AG04449 (cell line): ENCODE measurements around the gene ADGRV1.

Source experiments
- CTCF ChIA-PET: fragments of 350-600 bp; formaldehyde crosslinking; extraction: SDS; loops from one replicate; lab custom pipeline; 2021; ENCODE audit warnings: antibody characterized with exemption; lab: Yijun Ruan, JAX
- POLR2A ChIA-PET: fragments of 400-600, 350-600 bp; formaldehyde crosslinking; extraction: SDS; loops from one replicate; lab custom pipeline; 2020; ENCODE audit warnings: antibody characterized with exemption, inconsistent platforms; lab: Yijun Ruan, JAX
- DNase-seq: peaks from one replicate; pipeline ENCODE4 v3.0.0-alpha.2; 2010; ENCODE audit warnings: low read depth, low spot score
- H3K4me3 ChIP-seq: 2 replicates; pipeline ENCODE4 v1.5.1; 2011; ENCODE audit warnings: low read depth, mild to moderate bottlenecking, control low read depth, low read length
- TF ChIP-seq, protein P1 (sequence below): IDR thresholded peaks from one replicate; pipeline ENCODE4 v1.5.1; 2011; ENCODE audit warnings: mild to moderate bottlenecking, moderate library complexity, low read length, control low read depth, inconsistent platforms; ENCODE audit not compliant: insufficient read depth; ENCODE audit errors: missing control alignments

The ADGRV1 gene

DNA sequence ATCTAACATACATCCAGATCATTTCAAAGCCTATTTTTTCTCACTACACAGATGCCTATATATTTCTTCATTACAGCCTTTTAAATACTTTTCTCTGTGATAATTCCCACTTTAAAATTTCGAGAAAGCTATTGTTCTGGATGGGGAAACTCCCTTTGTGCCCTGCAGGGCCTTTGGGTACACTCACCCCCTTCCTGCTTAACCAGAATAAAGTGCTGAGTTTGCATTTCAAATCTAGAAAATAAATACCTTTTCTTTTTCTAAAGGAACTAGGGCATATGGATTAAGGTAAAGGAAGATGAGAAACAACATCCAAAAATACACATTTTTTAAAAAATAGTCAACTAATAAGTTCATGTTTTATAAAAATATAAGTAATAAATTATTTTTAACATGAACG is 323.9 kb downstream of the ADGRV1 start:
- TF ChIP-seq, protein P1, sequence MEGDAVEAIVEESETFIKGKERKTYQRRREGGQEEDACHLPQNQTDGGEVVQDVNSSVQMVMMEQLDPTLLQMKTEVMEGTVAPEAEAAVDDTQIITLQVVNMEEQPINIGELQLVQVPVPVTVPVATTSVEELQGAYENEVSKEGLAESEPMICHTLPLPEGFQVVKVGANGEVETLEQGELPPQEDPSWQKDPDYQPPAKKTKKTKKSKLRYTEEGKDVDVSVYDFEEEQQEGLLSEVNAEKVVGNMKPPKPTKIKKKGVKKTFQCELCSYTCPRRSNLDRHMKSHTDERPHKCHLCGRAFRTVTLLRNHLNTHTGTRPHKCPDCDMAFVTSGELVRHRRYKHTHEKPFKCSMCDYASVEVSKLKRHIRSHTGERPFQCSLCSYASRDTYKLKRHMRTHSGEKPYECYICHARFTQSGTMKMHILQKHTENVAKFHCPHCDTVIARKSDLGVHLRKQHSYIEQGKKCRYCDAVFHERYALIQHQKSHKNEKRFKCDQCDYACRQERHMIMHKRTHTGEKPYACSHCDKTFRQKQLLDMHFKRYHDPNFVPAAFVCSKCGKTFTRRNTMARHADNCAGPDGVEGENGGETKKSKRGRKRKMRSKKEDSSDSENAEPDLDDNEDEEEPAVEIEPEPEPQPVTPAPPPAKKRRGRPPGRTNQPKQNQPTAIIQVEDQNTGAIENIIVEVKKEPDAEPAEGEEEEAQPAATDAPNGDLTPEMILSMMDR: no peak
- no peak for DNase-seq
- ChIA-PET POLR2A (no interaction called here), CTCF (interaction anchor here (2.0 kb wide), 1 partner anchor 16 kb away, joined by 8 read pairs; no protein-coding TSS in a partner anchor)
- no peak overlapping the region for H3K4me3 ChIP-seq

DNA sequence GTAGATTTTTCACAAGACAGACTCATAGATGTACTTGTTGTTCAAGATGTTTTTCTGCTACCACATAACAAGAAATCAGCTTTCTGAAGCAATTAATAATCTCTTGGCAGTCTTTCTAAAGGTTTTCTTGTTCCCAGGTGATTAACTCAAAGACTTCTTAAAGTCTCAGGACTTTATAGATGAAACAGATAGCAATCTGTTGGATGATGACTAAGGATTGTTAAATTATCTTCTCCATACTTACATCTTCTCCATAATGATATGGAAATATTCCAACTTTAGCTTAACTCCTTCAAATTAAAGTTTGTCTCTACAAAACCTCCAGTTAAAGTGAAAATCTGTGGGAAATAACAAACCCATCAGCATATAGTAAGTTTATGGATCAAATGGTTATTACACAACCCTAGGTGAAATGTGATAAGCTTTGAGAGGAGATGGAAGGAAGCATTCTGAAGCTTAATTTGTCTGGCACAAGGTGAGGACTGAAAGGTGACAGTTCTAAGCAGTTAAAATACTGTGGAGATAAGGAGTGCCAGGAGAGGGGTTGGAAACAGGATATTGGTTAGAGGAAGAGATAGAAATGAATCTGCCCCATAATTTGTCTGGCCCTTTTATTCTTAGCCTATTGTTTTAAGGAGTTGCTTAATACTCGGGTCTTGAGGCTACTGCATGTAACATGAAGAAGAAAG is 326.7 kb downstream of the ADGRV1 start:
- CTCF ChIA-PET: interaction anchor here (0.7 to 1.4 kb wide), 2 partner anchors 20 to 534 kb away, joined by 3 read pairs; no protein-coding TSS in a partner anchor
- DNase-seq: no peak
- POLR2A ChIA-PET: no interaction called here
- H3K4me3 ChIP-seq: no peak overlapping the region
- TF ChIP-seq, protein P1: no peak

DNA sequence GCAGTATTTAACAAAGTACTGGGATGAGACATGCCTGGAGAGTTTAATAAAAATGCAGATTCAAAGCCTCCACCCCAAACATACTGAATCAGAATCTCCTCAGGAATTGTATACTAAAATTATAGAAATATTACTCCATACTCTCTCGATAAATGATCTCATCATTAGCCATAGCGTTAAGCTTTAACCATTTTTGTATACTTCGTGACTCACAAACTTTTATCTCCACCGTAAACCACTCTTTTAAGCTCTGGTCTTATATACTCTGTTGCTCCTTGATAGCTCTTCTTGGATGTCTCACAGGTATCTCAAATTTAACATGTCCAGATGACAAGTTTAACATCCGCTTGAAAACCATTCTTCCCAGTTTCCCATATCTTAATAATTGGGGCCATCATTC is 327.8 kb downstream of the ADGRV1 start:
- CTCF ChIA-PET: interaction anchor here (1.0 kb wide), 1 partner anchor 532 kb away, joined by 4 read pairs; no protein-coding TSS in a partner anchor
- DNase-seq: no peak
- TF ChIP-seq, protein P1: no peak
- no peak overlapping the region for H3K4me3 ChIP-seq
- POLR2A ChIA-PET: no interaction called here

DNA sequence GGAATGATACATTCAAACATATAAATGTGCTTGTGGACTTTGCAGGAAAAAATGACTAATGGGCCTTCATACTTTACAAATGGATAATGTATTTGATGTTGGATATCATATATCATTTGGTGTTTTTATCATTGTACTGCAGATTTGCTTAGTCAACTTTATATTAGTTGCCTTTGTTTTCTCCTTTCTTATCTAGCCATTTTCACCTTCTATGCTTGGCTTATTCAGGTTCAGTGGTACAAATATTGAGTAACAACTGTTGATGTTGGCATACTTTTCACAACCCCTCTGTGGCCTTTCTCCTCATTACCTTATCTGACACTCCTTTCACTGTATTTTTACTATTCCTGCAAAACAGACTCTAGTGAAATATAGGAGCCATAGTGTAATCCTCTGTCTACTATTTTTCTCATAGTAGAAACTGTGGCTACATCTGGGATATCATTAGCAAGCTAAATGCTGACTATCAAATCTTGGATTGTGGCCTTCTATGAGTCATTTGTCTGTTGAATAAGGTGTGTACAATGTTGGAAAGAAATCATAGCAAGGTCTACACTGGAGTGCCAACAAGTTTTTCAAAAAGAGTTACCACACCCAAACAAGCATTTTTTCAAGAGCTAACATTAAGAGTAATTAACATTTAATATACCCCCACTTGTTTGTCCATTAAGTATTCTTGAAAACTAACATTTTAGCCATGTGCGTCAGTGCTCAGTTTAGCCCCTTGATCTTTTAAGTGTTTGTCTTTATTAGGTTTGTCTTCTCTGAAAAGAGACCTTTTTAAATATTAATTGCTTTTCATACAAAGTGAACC is 330.1 kb downstream of the ADGRV1 start:
- POLR2A ChIA-PET: no interaction called here
- CTCF ChIA-PET: interaction anchor here (0.7 kb wide), 1 partner anchor 45 kb away, joined by 3 read pairs; no protein-coding TSS in a partner anchor
- H3K4me3 ChIP-seq: no peak overlapping the region
- TF ChIP-seq, protein P1: no peak
- DNase-seq: no peak

DNA sequence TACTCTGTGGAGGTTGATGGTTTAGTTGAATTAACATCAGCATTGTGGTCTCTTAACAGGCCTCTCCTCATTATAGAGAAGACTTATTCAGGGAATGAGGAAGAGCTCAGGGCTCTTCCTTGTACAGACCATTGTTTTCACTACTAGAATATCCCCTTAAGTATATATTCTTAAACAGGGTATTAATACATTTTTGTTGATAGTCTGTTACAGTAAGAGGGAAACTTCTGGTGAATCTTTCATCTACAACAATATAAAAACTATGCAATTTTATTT is 330.7 kb downstream of the ADGRV1 start:
- no peak overlapping the region for H3K4me3 ChIP-seq
- ChIA-PET CTCF (interaction anchor here (0.7 kb wide), 1 partner anchor 44 kb away, joined by 3 read pairs; no protein-coding TSS in a partner anchor), POLR2A (no interaction called here)

DNA sequence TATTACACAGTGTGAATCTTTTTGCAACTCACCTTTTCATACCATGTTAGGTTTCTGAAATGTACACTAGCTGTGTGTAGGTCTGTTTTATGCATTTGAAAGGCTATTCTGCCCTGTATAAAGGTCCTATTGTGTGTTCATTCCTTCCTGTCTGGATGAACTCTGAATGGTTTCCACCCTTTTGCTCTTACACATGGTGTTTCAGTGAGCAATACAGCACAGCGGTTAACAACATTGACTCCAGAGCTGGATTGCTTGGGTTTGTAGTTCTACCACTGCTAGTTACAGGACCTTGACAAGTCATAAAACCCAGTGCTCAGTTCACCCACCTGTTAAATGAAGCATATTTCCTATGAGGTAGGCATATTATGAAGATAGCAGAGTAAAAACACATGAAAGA is 331.6 kb downstream of the ADGRV1 start:
- ChIA-PET POLR2A (no interaction called here), CTCF (no interaction called here)
- no peak for DNase-seq
- TF ChIP-seq, protein P1: no peak
- no peak overlapping the region for H3K4me3 ChIP-seq

More for the DNA sequence above, 330.7 kb downstream of the ADGRV1 start:
- TF ChIP-seq, protein P1: no peak
- DNase-seq: no peak
